GOT3 (cell line): ENCODE measurements around the gene AKT2.

Experiments
- DNase-seq: peaks from one replicate; lab custom pipeline; 2025; ENCODE audit warnings: mixed read lengths; lab: John Stamatoyannopoulos, UW

AKT2 gene

GRCh38 chr19:40252395-40252794, 32.8 kb downstream of the AKT2 start:
- no peak for DNase-seq

- no peak for DNase-seq
These were observed 33.2 kb downstream of the AKT2 start for GRCh38 chr19:40251991-40252390.

- no peak for DNase-seq
These were observed 33.9 kb downstream of the AKT2 start for GRCh38 chr19:40251244-40251643.

DNA sequence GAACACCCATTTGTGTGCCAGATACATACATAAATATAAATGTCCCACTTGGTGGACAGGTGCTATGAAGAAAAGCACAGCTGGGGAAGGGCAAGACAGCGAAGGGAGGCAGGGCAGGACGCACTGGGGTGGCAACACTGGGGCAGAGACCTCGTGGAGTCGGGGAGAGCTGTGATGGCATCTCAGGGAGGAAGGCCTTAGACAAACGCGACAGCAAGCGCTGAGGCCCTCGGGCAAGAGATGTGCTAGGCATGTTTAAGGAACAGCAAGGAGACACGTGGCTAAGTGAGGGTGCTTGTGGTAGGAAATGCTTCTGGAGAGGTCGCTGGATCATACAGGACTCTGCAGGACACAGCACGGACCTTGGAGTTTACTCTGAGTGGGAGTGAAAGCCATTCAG, 35.4 kb downstream of the AKT2 start:
- DNase-seq = no peak

GRCh38 chr19:40249201-40249600, 35.9 kb downstream of the AKT2 start:
- no peak for DNase-seq

DNA sequence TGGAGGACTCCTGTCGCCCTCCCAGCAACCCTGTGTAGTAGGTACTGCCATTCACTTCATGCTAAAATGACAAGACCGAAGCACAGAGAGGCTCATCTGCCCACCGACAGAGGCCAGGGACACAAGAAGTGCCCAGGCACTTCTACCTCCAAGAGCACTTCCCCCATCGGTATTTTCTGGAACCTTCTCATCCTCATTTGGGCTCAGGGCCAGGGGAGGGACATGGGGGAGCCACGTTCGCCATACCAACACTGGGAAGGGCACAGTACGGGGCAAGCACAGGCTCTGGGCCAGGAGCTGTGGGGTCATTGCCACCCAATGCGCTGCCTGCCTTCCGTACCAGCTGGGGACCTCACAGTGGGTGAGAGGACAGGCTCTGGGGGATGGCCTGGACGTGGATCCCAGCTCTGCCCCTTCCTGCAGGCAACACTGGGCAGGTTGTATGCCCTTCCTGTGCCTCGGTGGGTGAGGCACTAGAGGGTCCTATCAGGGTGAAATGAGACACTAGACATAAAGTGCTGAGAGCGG, 37.3 kb downstream of the AKT2 start:
- no peak for DNase-seq

GRCh38 chr19:40247178-40247577, 38.0 kb downstream of the AKT2 start:
- DNase-seq = no peak

GRCh38 chr19:40246292-40247073, 38.7 kb downstream of the AKT2 start:
- no peak for DNase-seq

DNA sequence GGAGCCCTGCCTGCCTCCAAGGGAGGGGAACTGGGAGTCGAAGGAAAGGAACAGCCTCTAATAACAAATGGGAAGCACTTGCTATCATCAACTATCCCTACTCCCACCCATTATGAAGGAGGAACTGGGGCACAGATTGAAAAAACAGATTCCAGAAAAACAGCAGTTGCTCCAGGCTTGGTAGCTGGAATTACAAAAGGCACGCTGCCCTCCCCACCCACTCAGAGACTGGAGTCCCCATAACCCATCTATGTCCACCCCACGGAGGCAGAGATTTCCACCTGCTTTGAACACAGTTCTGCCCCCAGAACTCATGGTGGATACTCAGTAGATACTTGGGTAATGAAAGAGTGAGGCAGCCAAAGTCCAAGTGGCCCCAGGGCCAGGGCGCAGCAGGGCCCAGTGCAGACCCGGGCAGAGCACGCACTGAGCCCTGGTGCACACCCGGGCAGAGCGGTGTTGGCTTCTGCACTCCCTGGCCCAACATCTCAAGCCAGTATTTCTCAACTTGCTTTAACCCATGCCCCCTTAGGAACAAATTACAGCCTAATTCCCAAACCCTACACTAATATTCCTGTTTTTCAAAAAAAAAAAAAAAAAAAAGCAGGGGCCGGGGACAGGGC, 39.5 kb downstream of the AKT2 start:
- no peak for DNase-seq

GRCh38 chr19:40244579-40245317, 40.4 kb downstream of the AKT2 start:
- DNase-seq = no peak

DNA sequence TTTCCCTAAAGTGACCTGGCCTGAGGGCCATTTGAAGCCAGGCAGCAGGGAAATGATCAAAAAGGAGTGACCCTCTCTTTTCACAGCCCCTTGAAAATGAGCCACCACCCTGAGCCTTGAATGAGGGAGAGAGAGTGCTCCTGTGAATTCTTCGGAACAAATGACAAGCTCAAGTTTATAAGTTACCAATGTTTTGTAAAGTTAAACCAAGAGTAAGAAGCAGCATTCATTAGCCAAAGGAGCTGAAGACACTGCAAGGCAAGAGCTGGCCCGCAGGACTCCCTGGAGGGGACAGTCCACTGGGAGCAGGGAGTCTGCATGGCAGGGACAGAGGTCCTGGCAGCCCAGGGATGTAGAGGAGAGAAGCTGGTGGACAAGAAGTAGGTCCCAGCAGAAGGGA, 42.0 kb downstream of the AKT2 start:
- no peak for DNase-seq

GRCh38 chr19:40242480-40242879, 42.7 kb downstream of the AKT2 start:
- no peak for DNase-seq

- no peak for DNase-seq
These were observed 43.2 kb downstream of the AKT2 start for GRCh38 chr19:40241809-40242384.

- DNase-seq = no peak
These were observed 43.9 kb downstream of the AKT2 start for GRCh38 chr19:40241125-40241808.

DNA sequence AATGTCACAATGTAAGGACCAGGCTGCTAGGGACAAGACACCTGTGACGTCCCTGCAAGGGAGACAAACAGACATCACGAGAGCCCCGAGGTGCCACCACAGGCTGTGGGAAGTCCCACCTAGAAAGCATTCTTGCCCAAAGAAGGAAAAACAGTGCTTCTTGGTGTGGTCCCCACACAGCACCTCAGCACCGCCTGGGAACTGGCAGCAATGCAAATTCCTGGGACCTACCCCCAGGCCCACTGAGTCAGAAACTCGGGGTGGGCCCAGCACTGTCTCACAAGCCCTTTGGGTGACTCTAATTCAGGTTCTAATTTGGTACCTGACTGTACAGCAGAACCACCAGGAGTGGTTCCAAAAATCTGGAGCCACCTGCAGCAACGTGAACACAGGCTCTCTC, 44.8 kb downstream of the AKT2 start:
- no peak for DNase-seq

GRCh38 chr19:40239415-40240226, 45.5 kb downstream of the AKT2 start:
- DNase-seq = no peak

GRCh38 chr19:40238775-40239174, 46.4 kb downstream of the AKT2 start:
- no peak for DNase-seq

DNA sequence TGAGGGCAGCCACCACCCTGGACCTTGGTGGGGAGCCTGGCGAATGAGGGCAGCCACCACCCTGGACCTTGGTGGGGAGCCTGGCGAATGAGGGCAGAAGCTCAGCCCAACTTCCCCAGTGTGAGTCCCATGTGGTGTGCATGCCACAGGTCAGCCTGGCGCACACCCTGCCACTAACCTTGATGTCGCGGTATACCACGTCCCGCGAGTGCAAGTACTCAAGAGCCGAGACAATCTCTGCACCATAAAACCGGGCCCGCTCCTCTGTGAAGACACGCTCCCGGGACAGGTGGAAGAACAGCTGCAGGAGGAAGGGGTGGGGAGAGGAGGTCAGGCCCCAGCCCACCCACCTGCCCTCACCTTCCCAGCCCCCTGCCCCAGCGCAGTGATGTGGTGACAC, 47.4 kb downstream of the AKT2 start:
- no peak for DNase-seq

- DNase-seq = no peak
These were observed 48.8 kb downstream of the AKT2 start for GRCh38 chr19:40236366-40236765.

DNA sequence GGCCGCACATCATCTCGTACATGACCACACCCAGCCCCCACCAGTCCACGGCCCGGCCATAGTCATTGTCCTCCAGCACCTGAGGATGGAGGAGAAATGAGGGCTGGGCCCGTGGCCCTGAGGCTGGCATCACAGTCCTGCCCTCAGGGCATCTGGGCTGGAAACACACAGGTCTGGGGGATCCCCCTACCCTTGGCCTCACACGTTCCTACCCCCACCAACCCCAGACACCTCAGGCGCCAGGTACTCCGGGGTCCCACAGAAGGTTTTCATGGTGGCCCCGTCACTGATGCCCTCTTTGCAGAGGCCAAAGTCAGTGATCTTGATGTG, 49.2 kb downstream of the AKT2 start:
- DNase-seq = no peak
